H1 (cell line): ENCODE results near the gene TBX21. TPM values are rescaled to one million over a fixed set of nuclear protein-coding genes. Genes with fewer than 3 reads are reported as not detected.

Experiments
- CTCF ChIA-PET: fragments of 300-600 bp; sonication (Branson Sonifier 250); formaldehyde crosslinking; loops from one replicate; lab custom pipeline; 2021; ENCODE audit not compliant: partially characterized antibody; lab: Charles Lee
- POLR2A ChIA-PET: fragments of 300-600 bp; sonication (Branson Sonifier 250); formaldehyde crosslinking; loops from one replicate; lab custom pipeline; 2021; ENCODE audit warnings: inconsistent platforms; ENCODE audit not compliant: partially characterized antibody; lab: Charles Lee
- DNase-seq, 2 experiments: peaks; one replicate each; pipeline versions ENCODE4 v3.0.0 to v3.0.0-alpha.2; 2010 to 2022; ENCODE audit warnings: low spot score in 2 of 2, low read depth in 1 of 2, mixed read lengths in 1 of 2
- FAIRE-seq: peaks from 2 replicates; lab custom pipeline; 2011; peaks lifted over from hg19 to GRCh38; lab: Jason Lieb, UNC
- H2AFZ ChIP-seq: 2 replicates; pipeline ENCODE4 v1.8.1; 2012; ENCODE audit warnings: low read length, inconsistent platforms
- H2AK5ac ChIP-seq: 2 replicates; pipeline ENCODE4 v1.6.1; 2013; ENCODE audit warnings: low read depth, low read length
- H2BK120ac ChIP-seq: replicated peaks from 2 replicates; pipeline ENCODE3; 2013; ENCODE audit warnings: low read depth, low read length, inconsistent platforms
- H2BK12ac ChIP-seq: 2 replicates; pipeline ENCODE4 v1.6.1; 2013; ENCODE audit warnings: low read depth, low read length
- H2BK15ac ChIP-seq: 2 replicates; pipeline ENCODE4 v1.6.1; 2013; ENCODE audit warnings: low read length
- H2BK20ac ChIP-seq: 2 replicates; pipeline ENCODE4 v1.6.1; 2013; ENCODE audit warnings: low read length
- H2BK5ac ChIP-seq: 2 replicates; pipeline ENCODE4 v1.6.1; 2013; ENCODE audit warnings: low read depth, low read length
- H3K14ac ChIP-seq: 2 replicates; pipeline ENCODE4 v1.6.1; 2013; ENCODE audit warnings: inconsistent platforms; ENCODE audit not compliant: insufficient read length
- H3K18ac ChIP-seq: 2 replicates; pipeline ENCODE4 v1.6.1; 2013; ENCODE audit warnings: low read length; ENCODE audit errors: extremely low read depth
- H3K23ac ChIP-seq: 2 replicates; pipeline ENCODE4 v1.6.1; 2013; ENCODE audit warnings: inconsistent platforms; ENCODE audit not compliant: insufficient read length
- H3K23me2 ChIP-seq: 2 replicates; pipeline ENCODE4 v1.6.1; 2013; ENCODE audit warnings: low read depth, low read length
- H3K27ac ChIP-seq: 2 replicates; pipeline ENCODE4 v1.6.1; 2011; ENCODE audit warnings: low read depth, low read length, inconsistent platforms
- H3K27me3 ChIP-seq, 4 experiments: replicated peaks in 1 of 4; 1 replicate in 1 of 4; 2 replicates in 3 of 4; pipeline versions ENCODE4 v1.6.1 to v1.8.1; 2011 to 2013; ENCODE audit warnings: low read length in 3 of 4, mild to moderate bottlenecking in 3 of 4, inconsistent platforms in 2 of 4, mixed read lengths in 2 of 4, moderate library complexity in 1 of 4; ENCODE audit not compliant: control insufficient read depth in 3 of 4, insufficient read depth in 3 of 4; ENCODE audit errors: extremely low read depth in 1 of 4
- H3K36me3 ChIP-seq, 4 experiments: 2 replicates each; pipeline versions ENCODE4 v1.6.1 to v1.8.1; 2011 to 2013; ENCODE audit warnings: mild to moderate bottlenecking in 4 of 4, low read length in 3 of 4, moderate library complexity in 2 of 4, control low read depth in 1 of 4, inconsistent platforms in 1 of 4; ENCODE audit not compliant: insufficient read depth in 4 of 4, control insufficient read depth in 2 of 4
- H3K4ac ChIP-seq: replicated peaks from 2 replicates; pipeline ENCODE3; 2013; ENCODE audit warnings: low read length, low read depth, mixed read lengths, inconsistent platforms; ENCODE audit not compliant: insufficient read length
- H3K4me1 ChIP-seq, 4 experiments: replicated peaks in 1 of 4; 1 replicate in 1 of 4; 2 replicates in 3 of 4; pipeline versions ENCODE4 v1.6.1 to v1.8.1; 2011 to 2013; ENCODE audit warnings: low read length in 3 of 4, inconsistent platforms in 2 of 4, mixed read lengths in 1 of 4; ENCODE audit not compliant: insufficient read depth in 4 of 4, control insufficient read depth in 3 of 4
- H3K4me2 ChIP-seq, 2 experiments: 2 replicates each; pipeline versions ENCODE4 v1.6.1 to v1.8.1; 2011 to 2013; ENCODE audit warnings: low read depth in 2 of 2, low read length in 2 of 2, control low read depth in 1 of 2, inconsistent platforms in 1 of 2, mild to moderate bottlenecking in 1 of 2; ENCODE audit not compliant: insufficient read depth in 1 of 2
- H3K4me3 ChIP-seq, 4 experiments: fragments of 200-600, 300-600 bp in 1 of 4; sonication (generic), shearing (Covaris generic), sonication (Bioruptor Twin) in 1 of 4; 2 replicates each; pipeline versions ENCODE4 v1.5.1 to v1.8.1; 2011 to 2016; ENCODE audit warnings: low read length in 4 of 4, low read depth in 3 of 4, control low read depth in 2 of 4, inconsistent platforms in 2 of 4, mild to moderate bottlenecking in 2 of 4, mixed read lengths in 1 of 4, moderate library complexity in 1 of 4; ENCODE audit not compliant: insufficient read depth in 2 of 4; ENCODE audit errors: extremely low read depth in 1 of 4
- H3K56ac ChIP-seq: replicated peaks from 2 replicates; pipeline ENCODE3; 2013; ENCODE audit warnings: low read depth, mild to moderate bottlenecking, mixed read lengths, low read length, inconsistent platforms; ENCODE audit not compliant: insufficient read length
- H3K79me1 ChIP-seq: 2 replicates; pipeline ENCODE4 v1.6.1; 2013; ENCODE audit warnings: low read depth, low read length, control low read depth
- H3K79me2 ChIP-seq, 2 experiments: 2 replicates each; pipeline versions ENCODE4 v1.6.1 to v1.8.1; 2012 to 2013; ENCODE audit warnings: low read length in 2 of 2, mild to moderate bottlenecking in 2 of 2, inconsistent platforms in 1 of 2; ENCODE audit not compliant: insufficient read depth in 2 of 2, control insufficient read depth in 1 of 2
- H3K9ac ChIP-seq, 4 experiments: replicated peaks in 1 of 4; 1 replicate in 1 of 4; 2 replicates in 3 of 4; pipeline versions ENCODE4 v1.6.1 to v1.8.1; 2011 to 2013; ENCODE audit warnings: low read depth in 3 of 4, low read length in 3 of 4, control low read depth in 2 of 4, mild to moderate bottlenecking in 2 of 4, moderate library complexity in 2 of 4, inconsistent platforms in 1 of 4; ENCODE audit errors: extremely low read depth in 1 of 4
- H3K9me3 ChIP-seq, 2 experiments: 2 replicates each; pipeline versions ENCODE4 v1.6.1 to v1.8.1; 2012 to 2013; ENCODE audit warnings: mild to moderate bottlenecking in 2 of 2, moderate library complexity in 2 of 2, control low read depth in 1 of 2, inconsistent platforms in 1 of 2, low read depth in 1 of 2, low read length in 1 of 2, mixed read lengths in 1 of 2; ENCODE audit not compliant: insufficient read depth in 2 of 2
- H4K20me1 ChIP-seq, 2 experiments: replicated peaks in 1 of 2; 2 replicates each; pipeline versions ENCODE3 to v1.8.1; 2011 to 2013; ENCODE audit warnings: inconsistent platforms in 2 of 2, low read length in 2 of 2, mild to moderate bottlenecking in 1 of 2; ENCODE audit not compliant: insufficient read depth in 2 of 2, control insufficient read depth in 1 of 2
- H4K5ac ChIP-seq: 2 replicates; pipeline ENCODE4 v1.6.1; 2013; ENCODE audit warnings: low read length, low read depth, mixed read lengths, inconsistent platforms; ENCODE audit not compliant: insufficient read length
- H4K8ac ChIP-seq: 2 replicates; pipeline ENCODE4 v1.8.0; 2013; ENCODE audit warnings: mild to moderate bottlenecking, moderate library complexity, low read length, inconsistent platforms; ENCODE audit not compliant: insufficient read depth; ENCODE audit errors: extremely low read depth
- H4K91ac ChIP-seq: replicated peaks from 2 replicates; pipeline ENCODE3; 2013; ENCODE audit warnings: low read length, mixed read lengths, inconsistent platforms; ENCODE audit not compliant: insufficient read length
- ATF3 ChIP-seq: IDR thresholded peaks from 2 replicates; pipeline ENCODE4 v1.6.1; 2011; ENCODE audit warnings: low read depth, mild to moderate bottlenecking, low read length; ENCODE audit not compliant: insufficient read depth
- CHD1 ChIP-seq: IDR thresholded peaks from 2 replicates; pipeline ENCODE4 v1.6.1; 2012; ENCODE audit warnings: low read depth, low read length, improper control_type of control experiment
- CREB1 ChIP-seq: IDR thresholded peaks from 2 replicates; pipeline ENCODE4 v1.6.1; 2012; ENCODE audit warnings: inconsistent platforms
- MAFK ChIP-seq: IDR thresholded peaks from 2 replicates; pipeline ENCODE4 v1.6.1; 2012; ENCODE audit warnings: low read depth, mild to moderate bottlenecking, improper control_type of control experiment, low read length
- NRF1 ChIP-seq: IDR thresholded peaks from 2 replicates; pipeline ENCODE4 v1.6.1; 2011; ENCODE audit warnings: mild to moderate bottlenecking, low read depth, low read length, improper control_type of control experiment
- PHF8 ChIP-seq: fragments of 200-600 bp; sonication (generic); conservative IDR thresholded peaks from 2 replicates; pipeline ENCODE4 v1.7.1; 2012; ENCODE audit warnings: low read depth, mild to moderate bottlenecking, inconsistent platforms, low read length, moderate library complexity
- RFX5 ChIP-seq: IDR thresholded peaks from 2 replicates; pipeline ENCODE4 v1.6.1; 2011; ENCODE audit warnings: low read depth, low read length, improper control_type of control experiment, borderline replicate concordance
- RXRA ChIP-seq: IDR thresholded peaks from 2 replicates; pipeline ENCODE4 v1.6.1; 2011; ENCODE audit warnings: low read depth, mild to moderate bottlenecking, low read length, moderate library complexity; ENCODE audit not compliant: insufficient read depth
- SIN3A ChIP-seq, 2 experiments: IDR thresholded peaks in 1 of 2; conservative IDR thresholded peaks in 1 of 2; 2 replicates each; pipeline ENCODE4 v1.6.1; 2011 to 2012; ENCODE audit warnings: low read length in 2 of 2, improper control_type of control experiment in 1 of 2, low read depth in 1 of 2, mild to moderate bottlenecking in 1 of 2
- SP4 ChIP-seq: IDR thresholded peaks from 2 replicates; pipeline ENCODE4 v1.6.1; 2012; ENCODE audit warnings: low read length, inconsistent platforms
- TEAD4 ChIP-seq: IDR thresholded peaks from 2 replicates; pipeline ENCODE4 v1.6.1; 2012; ENCODE audit warnings: low read depth, low read length, inconsistent platforms, mixed read lengths
- ZNF274 ChIP-seq: IDR thresholded peaks from 2 replicates; pipeline ENCODE4 v1.7.0; 2012; ENCODE audit warnings: low read length, borderline replicate concordance; ENCODE audit errors: extremely low read depth
- WGBS, 2 experiments: shearing (Covaris generic) in 1 of 2; methylation state at CpG; one replicate each; pipeline versions ENCODE4 v1.1.6 to v1.1.7; 2013 to 2015; ENCODE audit warnings: low lambda C conversion rate in 2 of 2, mixed read lengths in 2 of 2, inconsistent platforms in 1 of 2, low coverage in 1 of 2, missing lambda C conversion rate in 1 of 2; ENCODE audit not compliant: insufficient replicate concordance in 2 of 2, insufficient coverage in 1 of 2, insufficient read length in 1 of 2; ENCODE audit errors: extremely low coverage in 1 of 2, missing lambda C conversion rate in 1 of 2; 5-methylcytosine and 5-hydroxymethylcytosine counted together
- polyA plus RNA-seq, 7 experiments: library from polyadenylated mRNA; depleted of rRNA in 3 of 7; stranded (reverse) in 5 of 7; unstranded in 2 of 7; fragments of >200 nt in 5 of 7; fragments of 200-250 nt in 2 of 7; gene quantifications; 1 replicate in 5 of 7; 2 replicates in 1 of 7; 4 replicates in 1 of 7; pipeline versions ENCODE4 v1.2.1 to v1.2.3, GENCODE V29; 2011 to 2013; ENCODE audit warnings: missing spikeins in 2 of 7, mixed read lengths in 2 of 7
- total RNA-seq: library from RNA; stranded (reverse); fragmentation: NEBNext Ultra II Directional; extraction: Animal tissue kit (Norgen Biotek cat#: 25700); gene quantifications from 2 replicates; pipeline ENCODE4 v1.2.1, GENCODE V29; 2021

Gene TBX21
- total and polyA plus RNA-seq, 2 of the 8 experiments (the other 6 are each of a cell fraction or from before 2014, with no cell fraction given): not detected

GRCh38 chr17:47711366-47712099, 21.5 kb upstream of the TBX21 start:
- no peak overlapping the region for H3K4me2 ChIP-seq
- DNase-seq (no peak), FAIRE-seq (no peak)
- no peak overlapping the region for H3K27ac ChIP-seq
- H3K14ac ChIP-seq: no peak overlapping the region
- peaks cover 0 to 19% (median 5%) of the 10 kb centered on the region in 4 experiments; a peak in 4 of 7 replicates for H3K27me3 ChIP-seq
- H3K4ac ChIP-seq: no peak overlapping the region
- no peak overlapping the region for H3K56ac ChIP-seq
- TF ChIP-seq CHD1: no peak
- TF ChIP-seq RXRA: no peak
- TF ChIP-seq ATF3: no peak
- no peak for TF ChIP-seq TEAD4
- no peak for TF ChIP-seq CREB1
- no peak for TF ChIP-seq SP4
- TF ChIP-seq SIN3A (conservative IDR thresholded peaks at IDR 0.05 in 1 of 2, IDR thresholded peaks at IDR 0.05 in 1 of 2; ENCODE audit: low read depth in 1 of 2, low read length in 2 of 2): no peak
- TF ChIP-seq MAFK: no peak
- no peak for TF ChIP-seq ZNF274
- no peak for TF ChIP-seq RFX5
- no peak for TF ChIP-seq NRF1
- TF ChIP-seq PHF8: no peak
- no peak overlapping the region; a peak in 1 of 7 replicates for H3K9ac ChIP-seq
- H3K79me2 ChIP-seq: no peaks in the 10 kb centered on the region
- no peak overlapping the region for H2BK15ac ChIP-seq
- H4K8ac ChIP-seq: no peak overlapping the region
- no peak overlapping the region for H3K18ac ChIP-seq
- no peak overlapping the region for H3K4me3 ChIP-seq
- no peak overlapping the region for H2AK5ac ChIP-seq
- no peak overlapping the region for H3K23ac ChIP-seq
- no peak overlapping the region for H2BK12ac ChIP-seq
- H2BK5ac ChIP-seq: no peak overlapping the region
- H3K79me1 ChIP-seq: no peaks in the 10 kb centered on the region
- peaks cover 2% of the 10 kb centered on the region; the same call in 1 of the 2 replicates for H3K23me2 ChIP-seq
- H2BK120ac ChIP-seq: no peak overlapping the region
- 88% methylated on average over 15 of the region's 15 CpGs; no CpG with 5 or more reads in 1 of the 2 experiments for WGBS, 2 experiments
- H4K20me1 ChIP-seq: no peaks in the 10 kb centered on the region
- H2BK20ac ChIP-seq: no peak overlapping the region
- H3K9me3 ChIP-seq: no peaks in the 10 kb centered on the region
- POLR2A ChIA-PET: interaction anchor here (1.3 kb wide), 1 partner anchor 23 kb away, joined by 3 read pairs; no protein-coding TSS in a partner anchor
- no peaks in the 10 kb centered on the region for H3K36me3 ChIP-seq
- H3K4me1 ChIP-seq: peaks cover 0 to 14% (median 6%) of the 10 kb centered on the region in 4 experiments; a peak in 6 of 7 replicates
- no peak overlapping the region for H4K91ac ChIP-seq
- H2AFZ ChIP-seq: no peak overlapping the region
- H4K5ac ChIP-seq: no peak overlapping the region
- CTCF ChIA-PET: interaction anchor here (1.1 to 19.8 kb wide), 2 partner anchors 24 to 71 kb away, joined by 3 to 441 read pairs; partner anchors contain the start of gene TBX21
